ENCODE results near the gene TTC4. TPM values are rescaled to one million over a fixed set of nuclear protein-coding genes. Genes with fewer than 3 reads are reported as not detected.

The TTC4 gene
- total RNA-seq, 2 donors from 2014 or later = 23.1 to 28.3 TPM

DNA sequence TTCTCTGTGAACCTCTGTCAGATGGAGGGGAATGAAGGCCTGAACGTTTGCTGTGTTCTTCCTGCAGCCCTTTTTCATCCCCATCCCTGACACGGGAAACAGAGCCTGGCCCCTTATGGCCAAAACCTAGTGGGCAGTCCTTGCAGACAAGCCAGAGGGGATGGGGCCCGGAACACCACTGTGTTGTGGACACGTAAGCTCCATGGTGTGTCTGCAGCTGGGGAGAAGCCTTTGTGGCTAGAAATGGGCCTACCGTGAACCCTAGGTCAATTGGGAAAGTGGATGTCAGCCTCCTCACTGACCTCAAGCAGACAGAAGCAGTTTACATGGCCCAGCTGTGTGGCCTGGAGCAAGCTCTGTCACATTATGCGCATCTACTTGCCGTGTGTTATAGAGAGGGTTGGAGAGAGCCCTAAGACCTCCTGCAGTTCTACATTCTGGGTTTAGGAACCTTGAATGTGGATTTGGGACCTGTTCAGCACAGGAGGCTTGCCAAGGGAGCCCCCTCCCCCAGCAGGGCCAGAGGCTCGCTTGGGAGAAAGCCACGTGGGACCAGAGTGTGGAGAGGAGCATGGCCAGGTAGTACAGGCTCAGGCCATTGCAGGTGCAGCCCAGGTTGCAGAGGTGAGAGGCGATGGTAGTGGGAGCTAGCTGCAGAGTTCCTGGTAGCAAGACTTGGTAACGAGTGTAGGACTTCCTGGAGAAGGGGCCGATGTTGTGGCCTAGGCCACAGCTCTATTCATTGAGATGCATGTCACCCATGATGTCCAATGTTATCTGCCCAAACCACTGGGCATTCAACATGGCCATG lies 28.0 kb downstream of the TTC4 start:
- DNase-seq = no peak
- Histone ChIP-seq H3K27ac (ENCODE audit: low read depth, low read length) (no peak overlapping the region), H3K9ac (ENCODE audit: extremely low read depth, low read length, poor library complexity, severe bottlenecking) (no peak overlapping the region), H3K36me3 (ENCODE audit: control insufficient read depth, insufficient read depth, low read length) (peaks cover 31% of the 10 kb centered on the region), H3K4me1 (ENCODE audit: control insufficient read depth, insufficient read depth, low read length) (no peaks in the 10 kb centered on the region), H3K27me3 (ENCODE audit: control insufficient read depth, insufficient read depth, low read length, poor library complexity, severe bottlenecking) (no peaks in the 10 kb centered on the region), H3K4me3 (ENCODE audit: low read length) (no peak overlapping the region), H3K9me3 (ENCODE audit: control insufficient read depth, low read length) (no peaks in the 10 kb centered on the region)
- H3K4me1 Mint-ChIP-seq = no peaks in the 10 kb centered on the region
- 91 to 92% methylated on average over 5 to 12 of the region's 12 CpGs for WGBS, 2 experiments (ENCODE audit: insufficient coverage in 1 of 2, insufficient read length in 1 of 2)
- no peak for TF ChIP-seq CTCF (conservative IDR thresholded peaks at IDR 0.05)
- no peaks in the 10 kb centered on the region for H3K9me3 Mint-ChIP-seq
- peaks cover 8% of the 10 kb centered on the region for H3K27me3 Mint-ChIP-seq (ENCODE audit: insufficient read depth)
- H3K4me3 Mint-ChIP-seq = no peak overlapping the region
- peaks cover 37% of the 10 kb centered on the region for H3K36me3 Mint-ChIP-seq (ENCODE audit: low read depth)
- H3K27ac Mint-ChIP-seq = no peak overlapping the region

DNA sequence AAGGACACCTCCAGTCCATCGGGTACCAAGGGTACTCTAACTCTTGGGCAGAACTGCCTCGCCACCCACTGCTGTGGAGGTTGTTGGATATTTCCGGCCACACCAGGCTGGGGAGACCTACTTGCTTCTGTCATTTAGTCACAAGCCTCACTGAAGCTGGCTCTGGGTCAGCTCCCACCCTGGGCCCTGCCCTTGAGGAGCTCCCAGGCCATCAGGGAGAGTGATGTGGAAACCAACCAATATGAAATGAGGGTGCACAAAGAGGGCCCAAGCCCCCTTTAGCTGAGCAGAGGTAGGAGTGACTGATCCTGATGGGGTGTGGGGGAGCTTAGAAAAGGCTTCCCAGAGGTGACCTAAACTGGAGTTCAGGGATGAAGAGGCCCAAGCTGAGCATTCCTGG lies 29.0 kb downstream of the TTC4 start:
- H3K27me3 ChIP-seq (ENCODE audit: control insufficient read depth, insufficient read depth, low read length, poor library complexity, severe bottlenecking) = peaks cover under 1% of the 10 kb centered on the region
- no peak for DNase-seq
- WGBS, 2 experiments (ENCODE audit: insufficient coverage in 1 of 2, insufficient read length in 1 of 2) = 90% methylated on average over 3 of the region's 3 CpGs; no CpG with 5 or more reads in 1 of the 2 experiments
- Mint-ChIP-seq H3K27me3 (ENCODE audit: insufficient read depth) (peaks cover 17% of the 10 kb centered on the region), H3K27ac (no peak overlapping the region), H3K36me3 (ENCODE audit: low read depth) (peaks cover 31% of the 10 kb centered on the region), H3K9me3 (no peaks in the 10 kb centered on the region), H3K4me1 (no peaks in the 10 kb centered on the region), H3K4me3 (no peak overlapping the region)
- peaks cover 26% of the 10 kb centered on the region for H3K36me3 ChIP-seq (ENCODE audit: control insufficient read depth, insufficient read depth, low read length)
- no peaks in the 10 kb centered on the region for H3K4me1 ChIP-seq (ENCODE audit: control insufficient read depth, insufficient read depth, low read length)
- H3K4me3 ChIP-seq (ENCODE audit: low read length) = no peak overlapping the region
- no peak overlapping the region for H3K27ac ChIP-seq (ENCODE audit: low read depth, low read length)
- no peak overlapping the region for H3K9ac ChIP-seq (ENCODE audit: extremely low read depth, low read length, poor library complexity, severe bottlenecking)
- no peak for TF ChIP-seq CTCF (conservative IDR thresholded peaks at IDR 0.05)
- no peaks in the 10 kb centered on the region for H3K9me3 ChIP-seq (ENCODE audit: control insufficient read depth, low read length)

DNA sequence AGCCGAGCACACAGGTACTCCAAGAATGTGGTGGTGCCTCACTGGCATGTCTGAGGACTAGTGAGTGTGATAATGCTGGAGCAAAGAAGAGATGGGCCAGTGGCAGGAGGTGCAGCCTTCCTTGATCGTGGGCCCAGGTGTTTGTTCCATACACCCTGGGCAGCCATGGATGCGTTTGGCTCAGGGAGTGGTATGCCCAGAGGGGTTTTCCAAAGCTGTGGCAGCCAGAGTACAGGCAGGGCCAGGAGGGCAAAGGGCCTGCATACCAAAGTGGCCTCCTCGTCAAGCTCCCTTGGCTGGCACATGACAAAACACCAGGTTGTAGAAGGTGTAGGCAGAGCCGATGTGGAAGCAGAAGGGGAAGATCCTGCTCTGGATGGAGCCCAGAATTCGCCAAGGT lies 29.6 kb downstream of the TTC4 start:
- H3K4me1 Mint-ChIP-seq = no peaks in the 10 kb centered on the region
- Histone ChIP-seq H3K27ac (ENCODE audit: low read depth, low read length) (no peak overlapping the region), H3K4me3 (ENCODE audit: low read length) (no peak overlapping the region), H3K27me3 (ENCODE audit: control insufficient read depth, insufficient read depth, low read length, poor library complexity, severe bottlenecking) (peaks cover 6% of the 10 kb centered on the region), H3K9ac (ENCODE audit: extremely low read depth, low read length, poor library complexity, severe bottlenecking) (no peak overlapping the region), H3K9me3 (ENCODE audit: control insufficient read depth, low read length) (no peaks in the 10 kb centered on the region), H3K36me3 (ENCODE audit: control insufficient read depth, insufficient read depth, low read length) (peaks cover 21% of the 10 kb centered on the region), H3K4me1 (ENCODE audit: control insufficient read depth, insufficient read depth, low read length) (no peaks in the 10 kb centered on the region)
- H3K4me3 Mint-ChIP-seq = no peak overlapping the region
- H3K36me3 Mint-ChIP-seq (ENCODE audit: low read depth) = peaks cover 26% of the 10 kb centered on the region
- 87 to 100% methylated on average over 3 to 6 of the region's 6 CpGs for WGBS, 2 experiments (ENCODE audit: insufficient coverage in 1 of 2, insufficient read length in 1 of 2)
- no peaks in the 10 kb centered on the region for H3K9me3 Mint-ChIP-seq
- no peak overlapping the region for H3K27ac Mint-ChIP-seq
- H3K27me3 Mint-ChIP-seq (ENCODE audit: insufficient read depth) = peaks cover 23% of the 10 kb centered on the region
- no peak for DNase-seq
- TF ChIP-seq CTCF (conservative IDR thresholded peaks at IDR 0.05) = no peak

Measured in endodermal cell (in vitro differentiated cells).